Fibroblast of lung (primary cell): Measurements from ENCODE around the gene CCDC106. TPM values are rescaled to one million over a fixed set of nuclear protein-coding genes. Genes with fewer than 3 reads are reported as not detected.

Experiments used
- DNase-seq, 2 donors: peaks; one replicate each; pipeline versions ENCODE4 v3.0.0 to v3.0.0-alpha.2; 2010; ENCODE audit warnings: low read depth in 2 of 2
- H2AFZ ChIP-seq: 2 replicates; pipeline ENCODE4 v1.5.1; 2012; ENCODE audit warnings: low read length, control low read depth, inconsistent platforms
- H3K27ac ChIP-seq: 2 replicates; pipeline ENCODE4 v1.5.1; 2011; ENCODE audit warnings: low read length, control low read depth; ENCODE audit not compliant: insufficient read depth
- H3K27me3 ChIP-seq: 2 replicates; pipeline ENCODE4 v1.5.1; 2011; ENCODE audit warnings: mild to moderate bottlenecking, low read length; ENCODE audit not compliant: control insufficient read depth, insufficient read depth
- H3K36me3 ChIP-seq: 2 replicates; pipeline ENCODE4 v1.5.1; 2011; ENCODE audit warnings: low read length; ENCODE audit not compliant: control insufficient read depth, insufficient read depth
- H3K4me1 ChIP-seq: 2 replicates; pipeline ENCODE4 v1.5.1; 2011; ENCODE audit warnings: low read length; ENCODE audit not compliant: control insufficient read depth, insufficient read depth; ENCODE audit errors: extremely low read depth
- H3K4me2 ChIP-seq: 2 replicates; pipeline ENCODE4 v1.5.1; 2011; ENCODE audit warnings: low read length, control low read depth; ENCODE audit not compliant: insufficient read depth; ENCODE audit errors: extremely low read depth
- H3K4me3 ChIP-seq, 4 experiments: fragments of 200-600 bp in 1 of 4; sonication (generic) in 1 of 4; replicated peaks in 1 of 4; 2 replicates each; pipeline ENCODE4 v1.5.1; 2011 to 2016; ENCODE audit warnings: low read length in 4 of 4, low read depth in 3 of 4, mild to moderate bottlenecking in 3 of 4, control low read depth in 2 of 4, inconsistent platforms in 1 of 4, mixed read lengths in 1 of 4; ENCODE audit not compliant: insufficient read depth in 1 of 4; ENCODE audit errors: control extremely low read depth in 1 of 4
- H3K79me2 ChIP-seq: 2 replicates; pipeline ENCODE4 v1.5.1; 2012; ENCODE audit warnings: mild to moderate bottlenecking, low read length, inconsistent platforms; ENCODE audit not compliant: control insufficient read depth, insufficient read depth
- H3K9ac ChIP-seq: 2 replicates; pipeline ENCODE4 v1.5.1; 2011; ENCODE audit warnings: mild to moderate bottlenecking, low read length, control low read depth; ENCODE audit not compliant: insufficient read depth
- H3K9me3 ChIP-seq: 2 replicates; pipeline ENCODE4 v1.5.1; 2012; ENCODE audit warnings: low read depth, low read length; ENCODE audit not compliant: control insufficient read depth, insufficient read depth
- H4K20me1 ChIP-seq: 2 replicates; pipeline ENCODE4 v1.5.1; 2011; ENCODE audit warnings: low read length; ENCODE audit not compliant: control insufficient read depth, insufficient read depth; ENCODE audit errors: extremely low read depth
- CTCF ChIP-seq, 2 donors: IDR thresholded peaks in 1 of 2; conservative IDR thresholded peaks in 1 of 2; 1 replicate in 1 of 2; 2 replicates in 1 of 2; pipeline ENCODE4 v1.5.1; 2011 to 2012; ENCODE audit warnings: low read length in 2 of 2, control low read depth in 1 of 2, inconsistent platforms in 1 of 2, low read depth in 1 of 2, mild to moderate bottlenecking in 1 of 2
- EZH2 ChIP-seq: IDR thresholded peaks from 2 replicates; pipeline ENCODE4 v1.5.1; 2012; ENCODE audit warnings: low read length, control low read depth, mild to moderate bottlenecking; ENCODE audit errors: missing control alignments
- polyA minus RNA-seq: library from RNA; depleted of rRNA, polyadenylated mRNA; stranded (reverse); fragments of >200 nt; gene quantifications from 2 replicates; pipeline ENCODE4 v1.2.3, GENCODE V29; 2011; ENCODE audit warnings: low replicate concordance
- polyA plus RNA-seq, 2 donors: library from polyadenylated mRNA; depleted of rRNA in 1 of 2; stranded (reverse) in 1 of 2; unstranded in 1 of 2; fragments of >200 nt; gene quantifications; 2 replicates each; pipeline ENCODE4 v1.2.1, GENCODE V29; 2011 to 2012; ENCODE audit warnings: missing spikeins in 1 of 2
- total RNA-seq: library from RNA; depleted of rRNA; stranded (reverse); fragments of >200 nt; gene quantifications from 2 replicates; pipeline ENCODE4 v1.2.1, GENCODE V29; 2014

CCDC106 gene
- total RNA-seq (8.0 and 10.2 TPM in 2 replicates), polyA plus RNA-seq (4.5 and 5.9 TPM in 2 replicates), polyA minus RNA-seq (7.1 and 9.6 TPM in 2 replicates)
- 8.2 and 16.1 TPM in 2 replicates for polyA plus RNA-seq (2012)

- DNase-seq, result peak; percentile 75 to 86
- Histone ChIP-seq H4K20me1 (no peaks in the 10 kb centered on the region), H3K4me3 (peak within 1 kb of the TSS; percentile 58 to 79 (median 64)), H3K79me2 (peaks cover 20% of the 10 kb centered on the region), H3K36me3 (peaks cover 18% of the 10 kb centered on the region), H3K4me2 (peak within 1 kb of the TSS; percentile 93), H3K9me3 (no peaks in the 10 kb centered on the region), H3K9ac (peak within 1 kb of the TSS; percentile 61), H3K27me3 (no peaks in the 10 kb centered on the region), H3K4me1 (peaks cover 6% of the 10 kb centered on the region), H2AFZ (peak within 1 kb of the TSS; percentile 76), H3K27ac (peak within 1 kb of the TSS; percentile 38)
- TF ChIP-seq CTCF (conservative IDR thresholded peaks at IDR 0.05 in 1 of 2, IDR thresholded peaks at IDR 0.05 in 1 of 2; ENCODE audit: low read depth in 1 of 2, low read length in 2 of 2) (no peak), EZH2 (no peak)
These were observed at the start of gene CCDC106 for GRCh38 chr19:55647732-55648584. TSS of gene CCDC106 (plus strand) at chr19:55648212. CDS start at chr19:55649047, 835 bp downstream.

- Histone ChIP-seq H3K27me3 (no peaks in the 10 kb centered on the region), H3K4me1 (peaks cover 3% of the 10 kb centered on the region), H3K79me2 (peaks cover 5% of the 10 kb centered on the region), H2AFZ (peak overlapping the region; percentile 23), H3K36me3 (peaks cover 10% of the 10 kb centered on the region), H3K27ac (peak overlapping the region; percentile 95), H3K9me3 (no peaks in the 10 kb centered on the region), H3K4me3 (peak overlapping the region; percentile 70 to 82 (median 76)), H3K9ac (peak overlapping the region; percentile 86), H4K20me1 (no peaks in the 10 kb centered on the region), H3K4me2 (peak overlapping the region; percentile 59)
- TF ChIP-seq EZH2, result no peak
- TF ChIP-seq CTCF (conservative IDR thresholded peaks at IDR 0.05 in 1 of 2, IDR thresholded peaks at IDR 0.05 in 1 of 2; ENCODE audit: low read depth in 1 of 2, low read length in 2 of 2), result no peak
- peak; percentile 87 to 98 for DNase-seq
These were observed 49.1 kb upstream of the CCDC106 start for GRCh38 chr19:55598719-55599467.

GRCh38 chr19:55599468-55599841 lies 48.6 kb upstream of the CCDC106 start, which contains the start of gene FIZ1:
TSS of gene FIZ1 (minus strand) at chr19:55599517. CDS start at chr19:55597865, 1,652 bp downstream.
- Histone ChIP-seq H3K9me3 (no peaks in the 10 kb centered on the region), H3K27me3 (no peaks in the 10 kb centered on the region), H2AFZ (peak within 1 kb of the TSS; percentile 98), H3K4me1 (peaks cover 3% of the 10 kb centered on the region), H3K27ac (peak within 1 kb of the TSS; percentile 95), H3K36me3 (peaks cover 10% of the 10 kb centered on the region), H3K4me2 (peak within 1 kb of the TSS; percentile 59), H3K79me2 (peaks cover 5% of the 10 kb centered on the region), H3K9ac (peak within 1 kb of the TSS; percentile 86), H4K20me1 (no peaks in the 10 kb centered on the region), H3K4me3 (peak within 1 kb of the TSS; percentile 70 to 82 (median 76))
- TF ChIP-seq EZH2, result no peak
- no peak for TF ChIP-seq CTCF (conservative IDR thresholded peaks at IDR 0.05 in 1 of 2, IDR thresholded peaks at IDR 0.05 in 1 of 2; ENCODE audit: low read depth in 1 of 2, low read length in 2 of 2)
- DNase-seq, result peak; percentile 98 to 99
